ENCODE measurements around the gene NLGN1. TPM values are rescaled to one million over a fixed set of nuclear protein-coding genes. Genes with fewer than 3 reads are reported as not detected.

The NLGN1 gene
- total and polyA plus RNA-seq, 2 of the 8 experiments (the other 6 are each of a cell fraction or from before 2014, with no cell fraction given), result 7.8 to 14.8 TPM

- TF ChIP-seq SP2 (IDR thresholded peaks at IDR 0.05; ENCODE audit: low read length), result no peak
These were observed 13.3 kb downstream of the NLGN1 start (continued) for GRCh38 chr3:173410849-173411248.
